Stimulated activated naive CD4-positive, alpha-beta T cell (primary cell): ENCODE measurements around the gene CARD19.

ENCODE experiments used
- DNase-seq, 6 experiments: peaks; one replicate each; lab custom pipeline; 2025; lab: John Stamatoyannopoulos, UW

CARD19 gene

DNA sequence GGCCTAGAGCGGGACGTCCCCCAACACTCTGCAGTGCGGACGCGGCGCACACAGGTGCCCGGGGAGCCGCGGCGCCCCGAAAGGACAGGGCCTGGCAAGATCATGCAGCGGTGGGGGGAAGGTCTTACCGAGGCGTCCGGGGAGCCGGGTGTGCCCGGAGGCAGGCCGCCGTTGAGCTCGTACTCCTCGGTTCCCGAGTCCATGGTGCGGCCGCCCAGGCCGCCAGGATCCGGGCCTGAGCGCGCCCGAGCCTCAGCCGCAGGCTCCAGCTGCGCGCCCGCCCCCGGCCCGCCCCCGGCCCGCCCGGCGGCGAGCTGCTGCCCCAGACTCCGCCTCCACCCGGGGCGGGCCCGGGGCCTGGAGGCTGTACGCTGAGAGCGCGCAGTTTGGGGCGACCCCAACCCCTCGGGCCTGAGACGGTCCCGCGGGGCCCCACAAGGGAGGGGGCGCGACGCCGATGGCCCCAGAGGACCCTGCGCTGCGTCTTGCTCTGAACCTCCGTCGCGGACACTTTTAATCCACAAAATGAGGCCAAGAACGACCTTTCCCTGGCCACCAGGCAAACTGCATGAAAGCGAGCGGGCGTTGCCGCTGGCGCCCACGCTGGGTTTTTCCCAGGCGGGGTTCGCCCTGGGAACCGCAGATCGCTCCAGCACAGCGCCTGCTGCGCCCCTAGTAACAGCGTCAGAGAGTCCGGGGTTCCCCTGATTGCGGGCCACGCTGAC, 38.2 kb downstream of the CARD19 start, which contains the start of gene NINJ1:
TSS of gene NINJ1 (minus strand) at position 237 of the 725 bp plus-strand sequence. CDS start at position 203, 34 bp downstream.
- peak; percentile 77 to 89 (median 86) for DNase-seq

DNA sequence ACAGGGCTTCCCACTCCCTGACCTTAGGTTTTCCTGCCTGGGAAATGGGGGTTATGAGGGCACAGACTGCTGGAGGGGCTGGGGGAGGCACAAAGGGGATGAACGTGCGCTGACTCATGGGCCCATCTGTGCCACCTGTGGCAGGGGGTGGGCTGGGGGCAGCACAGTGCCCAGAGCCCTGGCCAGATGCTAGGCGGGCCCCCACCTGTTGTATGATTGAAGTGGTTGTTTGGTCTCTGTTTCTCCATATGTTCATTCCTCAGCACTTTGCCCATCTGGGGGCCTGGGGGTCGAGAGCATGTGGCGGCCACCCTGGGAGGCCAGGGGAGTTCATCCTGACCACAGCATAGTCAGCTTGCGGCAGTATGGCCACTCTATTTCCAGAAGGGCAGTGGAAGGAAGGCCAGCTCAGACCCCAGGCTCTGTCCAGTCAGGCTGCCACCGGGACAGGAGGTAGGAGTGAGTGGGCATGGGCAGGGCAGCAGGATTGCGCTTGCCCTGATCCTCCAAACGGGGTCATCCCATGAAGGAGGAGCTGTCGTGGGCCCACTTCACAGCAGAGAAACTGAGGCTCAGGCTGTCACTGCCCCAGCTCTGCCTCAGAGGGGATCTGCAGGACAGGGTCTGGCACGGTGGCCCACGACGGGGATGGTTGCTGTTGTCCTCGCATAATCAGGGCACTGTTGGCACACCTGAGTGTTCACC, 38.9 kb downstream of the CARD19 start:
- DNase-seq, result no peak

DNA sequence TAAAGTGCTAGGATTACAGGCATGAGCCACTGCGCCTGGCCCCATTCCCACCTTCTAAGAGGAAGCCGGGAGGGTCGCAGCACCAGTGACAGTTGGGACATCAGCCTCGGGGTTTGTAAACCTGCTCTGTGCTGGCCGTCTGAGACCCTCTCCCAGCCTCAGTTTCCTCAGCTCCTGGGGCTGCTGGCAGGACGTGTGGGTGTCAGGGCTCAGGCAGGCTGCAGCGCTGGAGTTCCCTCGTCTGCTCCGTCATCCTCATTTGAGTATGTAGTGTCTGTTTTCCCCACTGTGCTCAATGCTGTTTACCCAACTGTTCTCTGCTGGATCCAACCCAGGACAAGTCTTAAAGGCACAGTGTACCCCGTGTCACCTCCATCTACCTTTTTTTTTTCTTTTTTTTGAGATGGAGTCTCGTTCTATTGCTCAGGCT, 40.0 kb downstream of the CARD19 start:
- no peak for DNase-seq

DNA sequence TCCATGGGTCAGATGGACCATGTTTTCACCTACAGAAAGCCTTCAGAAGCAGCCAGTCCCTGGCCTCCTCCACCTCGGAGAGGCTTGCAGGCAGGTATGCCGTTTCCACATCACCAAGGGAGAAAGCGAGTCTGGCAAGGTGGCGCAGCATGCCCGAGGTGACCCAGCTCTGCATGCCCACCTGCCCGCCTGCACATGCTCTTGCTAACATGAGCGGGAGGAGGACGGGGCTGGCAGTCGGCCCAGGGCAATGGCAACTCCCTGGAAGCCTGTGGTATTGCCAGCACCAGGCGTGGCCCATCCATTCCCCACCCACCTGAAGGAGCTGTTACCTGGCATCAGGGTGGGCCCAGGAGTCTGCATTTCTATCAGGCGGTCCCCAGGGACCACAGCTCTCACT, 41.3 kb downstream of the CARD19 start:
- DNase-seq, result no peak

DNA sequence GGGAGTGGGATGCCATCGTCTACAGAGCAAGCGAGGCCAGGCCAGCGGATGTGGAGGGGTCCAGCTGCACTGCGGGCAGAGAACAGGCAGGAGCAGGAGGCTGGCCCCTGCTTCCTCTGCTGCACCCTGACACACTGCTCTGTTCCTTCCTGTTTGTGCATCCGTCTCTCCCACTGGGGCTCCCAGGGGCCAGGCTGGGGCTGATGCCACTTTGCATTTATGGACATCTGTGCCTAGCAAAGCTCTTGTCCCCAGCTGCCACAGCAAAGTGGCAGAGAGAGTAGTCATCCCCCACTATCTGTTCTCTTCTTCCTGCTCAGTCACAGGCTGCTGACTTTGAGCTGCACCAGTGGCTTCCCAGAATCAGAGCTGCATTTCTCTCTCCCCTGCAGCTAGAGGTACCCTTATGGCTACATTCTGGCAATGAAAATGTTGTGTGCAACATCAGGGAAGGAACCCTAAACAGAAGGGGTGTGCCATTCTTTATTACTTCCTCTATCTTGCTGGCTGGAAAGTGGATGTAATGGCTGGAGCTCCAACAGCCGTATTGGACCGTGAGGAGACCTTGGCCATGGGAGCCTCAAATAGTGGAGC, 42.3 kb downstream of the CARD19 start:
- DNase-seq, result no peak

DNA sequence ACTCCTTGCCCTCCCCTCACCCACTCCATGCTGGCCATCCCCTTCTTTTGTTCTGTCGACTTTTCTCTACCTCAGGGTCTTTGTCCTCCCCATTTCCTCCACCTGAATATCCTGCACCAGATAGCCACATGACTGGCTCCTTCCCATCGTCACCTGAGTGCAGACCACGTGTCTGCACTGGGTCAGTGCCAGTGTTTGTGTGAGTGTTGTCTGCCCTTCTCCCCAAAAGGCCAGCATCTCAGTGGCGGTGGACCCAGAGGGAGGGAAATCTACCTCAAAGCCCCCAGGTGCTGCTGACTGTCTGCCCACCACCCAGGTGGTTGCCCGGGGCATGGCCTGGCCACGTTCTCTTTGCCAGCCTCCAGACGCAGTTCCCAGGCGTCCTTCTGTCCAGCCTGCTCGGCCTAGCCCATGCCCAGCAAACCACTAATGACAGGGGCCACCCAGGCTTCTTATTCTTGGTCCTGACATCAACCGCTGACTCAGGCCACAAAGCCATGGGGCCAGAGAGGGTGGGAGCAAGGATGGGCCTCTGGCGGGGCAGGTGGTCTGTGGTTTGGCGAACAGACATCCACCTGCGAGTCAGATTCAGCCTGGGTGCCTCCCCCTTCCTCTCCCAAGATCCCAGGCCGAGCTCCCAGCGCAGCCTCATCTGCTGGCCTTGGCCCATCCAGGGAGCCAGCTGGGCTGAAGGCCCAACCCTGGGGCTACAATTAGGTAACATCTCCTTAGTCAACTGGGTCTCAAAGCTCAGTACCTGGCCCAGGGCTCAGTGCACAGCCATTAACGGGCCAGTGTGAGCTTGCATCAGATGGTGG, 43.6 kb downstream of the CARD19 start:
- DNase-seq, result no peak

DNA sequence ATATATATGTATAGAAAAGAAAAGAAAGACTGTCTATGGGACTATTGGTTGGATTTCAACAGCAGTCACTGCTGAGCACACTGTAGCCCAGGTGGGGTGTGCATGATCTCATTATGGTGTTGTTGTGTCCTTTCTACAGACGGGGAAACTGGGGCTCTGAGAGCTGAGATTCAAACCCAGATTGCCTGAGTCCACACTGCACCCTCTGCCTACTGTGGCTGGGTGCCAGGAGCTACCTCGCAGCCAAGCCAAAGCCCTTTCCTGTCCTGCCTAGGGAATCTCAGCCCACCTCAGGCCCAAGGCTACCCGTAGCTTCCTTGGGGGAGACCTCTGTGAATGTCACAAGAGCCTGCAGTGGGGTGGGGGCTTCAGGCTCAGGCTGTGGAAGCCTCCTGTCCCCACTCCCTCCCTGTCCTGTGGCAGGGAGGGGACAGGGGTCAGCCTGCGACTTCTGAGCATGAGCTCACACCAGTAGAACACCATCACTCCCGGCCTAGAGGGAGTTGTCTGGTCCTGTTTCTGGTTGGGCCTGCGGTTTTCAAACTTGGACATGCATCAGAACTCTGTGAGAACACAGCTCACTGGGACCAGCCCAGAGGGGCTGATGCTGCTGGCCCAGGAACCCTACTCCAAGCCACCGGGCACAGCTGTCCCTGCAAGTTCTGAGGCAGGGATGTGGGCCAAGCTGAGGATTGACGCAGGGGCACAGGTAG, 45.9 kb downstream of the CARD19 start:
- DNase-seq, result no peak

DNA sequence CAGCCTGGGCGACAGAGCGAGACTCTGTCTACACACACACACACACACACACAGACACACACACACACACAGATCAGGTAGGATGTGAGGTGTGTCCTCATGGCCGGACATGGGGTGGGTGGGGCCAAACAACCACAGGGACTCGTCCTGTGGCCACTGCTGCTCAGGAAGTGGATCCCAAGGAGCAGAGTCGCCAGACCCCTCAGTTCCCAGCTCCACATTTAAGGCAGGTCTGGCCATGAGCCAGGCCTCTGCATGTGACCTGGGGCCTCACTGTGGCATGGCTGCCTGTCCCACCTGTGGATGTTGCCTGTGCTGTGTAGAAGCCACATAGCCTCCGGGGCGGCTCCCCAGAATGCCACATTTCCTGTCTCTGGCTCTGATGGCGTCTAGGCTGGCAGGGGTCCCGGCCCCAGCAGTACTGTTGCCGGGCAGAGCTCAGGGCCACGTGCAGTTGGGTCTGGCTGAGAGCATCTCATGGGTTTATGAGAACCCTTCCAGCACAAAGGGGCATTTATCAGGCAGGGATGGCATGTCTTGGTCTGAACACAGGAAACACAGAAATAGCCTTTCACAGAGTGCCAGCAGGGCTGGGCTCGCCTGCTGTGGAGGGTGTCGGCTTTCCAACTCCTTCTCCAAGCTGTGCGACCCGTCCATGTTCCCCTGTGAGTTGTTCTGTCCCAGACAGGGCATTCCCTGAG, 48.0 kb downstream of the CARD19 start:
- DNase-seq, result peak; percentile 45 to 85 (median 66)

DNA sequence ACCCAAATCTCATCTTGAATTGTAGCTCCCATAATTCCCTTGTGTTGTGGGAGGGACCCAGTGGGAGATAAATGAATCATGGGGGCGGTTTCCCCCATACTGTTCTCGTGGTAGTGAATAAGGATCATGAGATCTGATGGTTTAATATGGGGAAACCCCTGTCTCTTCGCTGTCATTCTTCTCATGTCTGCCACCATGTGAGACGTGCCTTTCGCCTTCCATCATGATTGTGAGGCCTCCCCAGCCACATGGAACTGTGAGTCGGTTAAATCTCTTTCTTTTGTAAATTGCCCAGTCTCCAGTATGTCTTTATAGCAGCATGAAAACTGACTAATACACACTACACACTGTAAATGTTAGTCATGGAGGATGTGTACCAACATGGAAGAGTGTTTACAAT, 50.7 kb downstream of the CARD19 start:
- peak in 1 of 6 experiments; percentile 18 for DNase-seq

DNA sequence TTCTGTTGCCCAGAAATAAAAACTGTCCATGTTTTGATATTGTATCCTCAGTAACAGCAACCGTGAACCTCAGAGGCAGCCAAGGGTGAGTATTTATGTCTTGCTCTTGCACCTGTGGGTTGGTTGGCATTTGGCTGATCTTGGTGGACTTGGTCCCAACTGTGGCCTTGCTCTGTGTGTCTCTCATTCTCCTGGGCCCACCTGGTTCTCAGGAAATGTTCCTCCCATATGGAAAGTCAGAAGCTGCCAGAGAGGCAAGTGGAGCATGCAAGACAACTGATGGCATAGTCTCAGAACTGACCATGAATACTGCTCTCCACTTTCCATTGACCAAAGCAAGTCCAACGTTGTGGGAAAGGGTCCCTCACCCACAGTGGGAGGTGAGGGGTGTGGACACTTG, 51.6 kb downstream of the CARD19 start:
- DNase-seq, result no peak

DNA sequence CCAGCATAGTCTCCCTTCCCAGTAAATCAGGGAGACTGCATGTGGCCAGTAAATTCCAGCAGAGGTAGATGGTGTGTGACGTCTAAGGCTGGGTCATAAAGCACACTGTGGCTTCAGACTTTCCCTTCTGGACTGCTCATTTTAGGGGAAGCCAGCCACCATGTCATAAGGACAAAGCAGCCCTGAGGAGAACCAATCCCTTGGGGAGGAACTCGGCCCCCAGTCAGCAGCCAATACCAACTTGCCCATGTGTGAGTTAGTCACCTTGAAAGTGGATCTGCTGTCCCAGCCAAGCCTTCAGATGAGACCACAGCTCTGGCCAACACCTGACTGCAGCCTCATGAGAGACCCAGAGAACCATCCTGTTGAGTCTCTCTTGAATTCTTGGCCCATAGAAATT, 52.7 kb downstream of the CARD19 start:
- DNase-seq, result no peak

DNA sequence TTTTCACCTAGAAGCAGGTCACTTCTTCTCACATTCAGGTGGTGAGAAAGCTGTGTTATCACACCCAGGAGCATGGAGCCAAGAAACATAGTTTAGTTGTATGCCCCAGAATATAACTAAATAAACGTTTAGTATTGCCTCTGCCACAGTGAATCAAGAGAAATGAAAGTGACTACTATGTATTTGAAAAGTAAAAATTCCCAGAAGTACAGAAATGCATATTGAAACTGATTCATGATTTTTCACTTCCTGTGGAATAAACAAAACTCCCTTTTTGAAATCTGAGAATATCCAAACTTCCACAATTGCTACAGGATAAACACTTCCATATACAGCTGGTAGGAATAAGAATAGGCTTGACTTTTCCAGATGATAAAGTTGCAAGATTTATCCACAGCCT, 53.3 kb downstream of the CARD19 start:
- no peak for DNase-seq

DNA sequence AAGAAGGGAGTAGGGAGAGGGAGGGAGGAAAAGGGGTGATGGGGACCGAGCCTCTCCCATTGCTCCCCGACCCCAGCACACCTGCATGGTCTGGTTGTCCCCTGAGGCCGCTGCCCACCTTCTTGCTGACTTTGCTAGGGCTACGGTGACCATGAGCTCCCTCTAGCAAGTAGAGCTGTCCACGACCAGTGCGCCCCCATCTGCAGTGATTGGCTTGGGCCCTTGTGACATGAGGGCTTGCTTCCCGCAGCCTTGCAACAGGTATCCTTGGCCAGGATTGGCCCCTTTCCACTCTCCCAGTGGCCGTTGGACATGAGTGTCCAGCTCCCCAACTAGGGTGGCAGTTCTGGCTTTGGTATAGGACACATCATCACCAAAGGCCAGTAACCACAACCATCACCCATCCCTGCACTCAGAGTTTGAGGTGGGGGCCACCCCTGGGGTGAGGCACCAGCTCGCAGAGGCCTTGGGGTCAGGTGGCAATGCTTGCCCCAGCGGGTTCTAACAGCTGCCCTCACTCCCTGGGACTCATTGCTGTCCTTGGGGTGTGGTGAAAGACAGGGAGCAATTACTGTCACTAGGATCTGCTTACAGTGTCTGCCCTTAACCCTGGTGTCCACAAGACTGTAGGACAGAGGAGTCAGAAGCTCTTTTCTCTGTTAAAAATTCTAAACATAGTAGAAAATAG, 55.2 kb downstream of the CARD19 start:
- no peak for DNase-seq

DNA sequence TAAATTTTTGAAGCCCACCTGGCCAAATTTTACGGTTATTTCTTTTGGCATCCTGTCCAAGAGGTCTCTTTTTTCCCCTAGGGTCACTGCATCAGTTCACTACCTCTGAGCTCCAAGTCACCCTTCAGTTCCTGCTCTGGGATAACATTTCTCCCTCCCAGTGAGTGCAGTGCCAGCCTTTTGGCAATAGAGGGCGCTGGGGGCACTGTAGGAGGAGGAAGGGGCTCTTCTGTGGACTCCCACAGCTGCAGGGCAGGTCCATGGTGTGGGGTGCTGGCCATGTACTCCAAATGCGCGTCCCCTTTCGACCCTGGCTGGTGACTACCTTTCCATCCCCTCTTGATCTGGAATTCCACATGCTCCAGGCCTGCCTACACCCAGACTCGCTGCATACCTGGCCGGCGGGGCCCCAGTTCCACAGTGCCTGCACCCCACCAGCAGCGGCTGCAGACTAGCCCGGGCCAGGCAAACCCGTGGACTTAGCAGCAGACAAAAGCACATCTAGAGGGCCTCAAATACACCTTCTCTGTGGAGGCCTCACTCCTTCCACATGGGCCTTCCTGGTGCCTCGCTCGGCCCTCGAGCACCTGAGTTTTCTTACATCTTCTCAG, 58.4 kb downstream of the CARD19 start:
- DNase-seq, result peak in 5 of 6 experiments; percentile 16 to 36 (median 32)

DNA sequence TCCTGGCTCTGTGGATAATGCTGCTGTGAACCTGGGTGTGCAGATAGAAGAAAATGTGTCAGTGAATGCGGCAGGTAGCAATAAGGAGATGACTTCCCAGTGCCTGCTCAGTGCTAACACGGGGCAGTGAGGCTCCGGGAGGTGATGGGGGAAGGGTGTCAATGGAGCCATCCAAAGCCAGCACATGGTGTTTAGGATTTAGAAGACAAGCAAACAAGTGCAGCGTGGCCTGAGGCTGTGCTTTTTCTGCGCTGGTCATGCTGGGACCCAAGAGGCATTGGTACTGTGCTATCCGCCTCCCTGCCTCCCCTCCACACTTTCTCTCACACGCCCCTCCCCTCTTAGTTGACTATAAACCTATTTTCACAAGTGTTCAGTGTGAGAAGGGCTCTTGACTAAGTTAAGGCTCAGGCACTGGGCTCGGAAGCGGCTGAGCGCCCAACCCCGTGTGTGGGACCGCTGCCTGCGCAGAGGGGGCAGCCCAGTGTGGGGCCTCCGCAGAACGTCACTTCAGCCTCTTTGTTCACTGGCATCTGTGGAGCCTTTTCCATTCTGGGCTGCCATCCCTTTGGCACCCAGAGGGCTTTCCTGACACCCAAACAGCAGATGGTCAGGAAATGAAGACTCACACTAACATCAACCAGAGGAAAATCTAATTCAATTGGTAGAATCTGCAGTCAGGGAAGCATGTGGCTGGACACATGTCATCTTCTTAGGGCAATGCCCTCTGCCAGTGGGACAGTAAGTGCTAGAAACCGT, 59.9 kb downstream of the CARD19 start:
- DNase-seq, result no peak

DNA sequence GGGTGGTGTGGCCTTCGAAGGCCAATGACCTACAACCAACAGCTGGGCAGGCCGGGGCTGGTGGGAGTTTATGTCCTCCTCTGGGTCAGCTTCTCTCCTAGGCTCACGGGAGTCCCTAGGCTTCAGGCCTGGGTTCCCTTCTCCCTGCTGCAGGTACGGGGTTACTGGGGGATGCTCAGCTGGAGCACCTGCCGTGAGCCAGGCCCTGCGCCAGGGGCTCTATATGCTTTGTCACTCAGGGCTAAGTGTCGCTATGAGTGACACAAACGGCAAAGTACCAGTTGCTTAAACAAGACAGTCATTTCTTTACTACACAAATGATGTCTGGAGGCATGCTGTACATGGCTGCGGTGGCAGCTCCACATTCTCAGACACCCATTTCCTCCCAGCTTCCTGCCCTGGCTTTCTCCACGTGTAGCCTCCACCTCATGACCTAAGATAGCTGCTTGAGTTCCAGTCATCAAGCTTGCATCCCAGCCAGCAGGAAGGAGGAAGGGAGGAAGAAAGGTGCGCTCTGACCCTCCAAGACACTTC, 60.5 kb downstream of the CARD19 start:
- no peak for DNase-seq

DNA sequence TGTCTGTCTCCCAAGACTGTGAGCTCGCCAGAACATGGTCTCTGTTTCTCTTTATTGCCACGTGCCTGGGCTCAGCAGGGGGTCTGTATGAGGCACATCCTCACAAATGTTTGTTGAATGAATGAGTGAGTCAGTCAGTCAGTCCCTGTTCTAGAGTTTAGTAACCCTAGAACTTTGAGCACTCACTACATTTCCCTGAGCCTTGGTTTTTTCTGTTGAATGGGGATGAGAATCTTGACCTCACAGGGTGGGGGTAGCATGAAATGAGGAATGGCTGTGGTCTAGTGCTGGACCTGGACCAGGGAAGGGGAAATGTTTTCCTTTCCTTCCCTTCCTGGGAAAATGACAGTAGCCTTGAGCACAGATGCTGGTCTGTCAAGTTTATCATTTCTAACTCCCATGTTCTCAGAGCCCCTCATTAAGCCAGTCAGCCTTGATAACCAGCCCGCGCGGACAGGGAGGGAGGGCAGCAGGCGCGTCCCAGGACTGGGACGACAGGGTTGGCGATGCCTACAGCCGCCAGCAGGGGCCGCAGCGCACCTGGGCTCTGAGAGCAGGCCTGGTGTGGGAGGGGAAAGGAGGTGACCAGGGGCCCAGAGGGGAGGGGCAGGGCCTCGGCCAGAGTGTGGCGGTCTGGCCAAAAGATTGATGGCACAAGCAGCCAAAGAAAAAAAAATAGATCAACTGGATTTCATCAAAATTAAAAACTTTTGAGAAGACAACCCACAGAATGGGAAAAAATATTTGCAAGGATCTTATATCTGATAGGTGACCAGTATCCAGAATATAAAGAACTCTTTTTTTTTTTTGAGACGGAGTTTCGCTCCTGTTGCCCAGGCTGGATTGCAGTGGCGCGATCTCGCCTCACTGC, 63.8 kb downstream of the CARD19 start:
- DNase-seq, result peak in 5 of 6 experiments; percentile 36 to 62 (median 51)
